Measurements from ENCODE around the gene DPF3. TPM values are rescaled to one million over a fixed set of nuclear protein-coding genes. Genes with fewer than 3 reads are reported as not detected.

The DPF3 gene
- polyA plus RNA-seq, 3 donors from 2014 or later, result 1.5 to 1.8 TPM; not detected in 1

DNA sequence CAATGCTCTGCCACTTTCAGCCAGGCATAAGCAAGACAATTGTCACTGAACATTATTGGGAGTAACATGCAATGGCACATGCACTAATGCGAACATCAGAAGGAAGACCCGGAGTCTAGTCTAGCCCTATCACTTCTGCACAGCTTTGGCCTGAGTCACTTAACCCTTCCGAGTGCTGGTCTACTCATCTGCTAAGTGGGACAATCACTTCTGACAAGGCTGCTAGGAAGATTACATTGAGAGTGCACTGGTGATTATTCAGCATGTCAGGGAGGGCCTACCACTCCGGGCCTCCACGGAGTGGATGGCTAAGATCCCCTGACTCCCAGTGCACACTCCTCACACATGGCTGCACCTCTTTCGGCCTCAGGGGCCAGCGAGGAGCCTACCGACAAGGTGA lies 240.9 kb downstream of the DPF3 start:
- Mint-ChIP-seq H3K27me3 (ENCODE audit: low read depth in 3 of 3) (peaks cover 5 to 13% (median 7%) of the 10 kb centered on the region in 3 donors), H3K4me1 (no peaks in the 10 kb centered on the region), H3K27ac (no peak overlapping the region), H3K9me3 (no peaks in the 10 kb centered on the region), H3K36me3 (peaks cover 0 to 7% (median 6%) of the 10 kb centered on the region in 3 donors), H3K4me3 (no peak overlapping the region)
- DNase-seq, result no peak

DNA sequence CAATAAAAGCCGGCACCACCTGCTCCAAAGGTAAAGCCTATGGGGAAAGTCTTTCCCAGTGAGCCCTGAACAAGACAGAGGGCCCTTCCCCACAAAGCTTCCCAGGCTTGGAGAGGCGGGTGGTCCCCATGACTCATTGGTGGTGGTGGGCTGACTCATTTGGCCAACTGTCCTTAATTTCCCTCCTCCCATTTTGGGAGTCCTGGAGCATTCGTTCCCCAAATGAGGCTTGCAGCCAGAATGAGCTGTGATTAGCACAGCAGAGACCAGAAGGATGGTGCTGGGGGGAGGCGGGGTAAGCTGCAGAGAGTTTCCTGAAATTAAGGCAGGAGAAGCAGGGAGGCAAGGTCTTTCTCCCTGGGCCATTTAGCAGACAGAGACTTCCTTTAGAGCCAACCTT lies 241.7 kb downstream of the DPF3 start:
- DNase-seq, result no peak
- no peaks in the 10 kb centered on the region for H3K4me1 Mint-ChIP-seq
- H3K9me3 Mint-ChIP-seq, result no peaks in the 10 kb centered on the region
- no peak overlapping the region for H3K27ac Mint-ChIP-seq
- peaks cover 0 to 7% (median 2%) of the 10 kb centered on the region in 3 donors for H3K36me3 Mint-ChIP-seq
- no peak overlapping the region for H3K4me3 Mint-ChIP-seq
- H3K27me3 Mint-ChIP-seq (ENCODE audit: low read depth in 3 of 3), result peaks cover 5 to 7% (median 7%) of the 10 kb centered on the region in 3 donors

DNA sequence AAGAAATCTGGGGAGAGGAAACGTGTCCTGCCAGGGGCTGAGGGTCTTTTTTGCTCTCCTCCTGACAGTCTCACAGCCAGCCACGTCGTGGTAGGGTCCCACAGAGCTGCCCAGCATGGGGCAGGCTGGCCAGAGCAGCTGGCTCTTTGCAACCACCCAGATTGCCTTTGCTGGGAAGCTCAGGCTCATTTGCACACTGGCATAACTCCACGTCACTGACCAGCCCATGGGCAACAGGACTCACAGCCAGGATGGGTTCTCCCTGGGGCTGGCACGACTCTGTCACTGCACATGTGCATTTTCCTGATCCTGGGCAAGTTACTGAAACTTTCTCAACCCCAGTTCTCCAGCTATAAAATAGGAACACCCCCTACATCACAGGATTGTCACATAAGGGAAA lies 242.2 kb downstream of the DPF3 start:
- no peaks in the 10 kb centered on the region for H3K4me1 Mint-ChIP-seq
- DNase-seq, result no peak
- H3K36me3 Mint-ChIP-seq, result peaks cover 0 to 7% (median 2%) of the 10 kb centered on the region in 3 donors
- no peak overlapping the region for H3K4me3 Mint-ChIP-seq
- H3K27ac Mint-ChIP-seq, result no peak overlapping the region
- H3K9me3 Mint-ChIP-seq, result no peaks in the 10 kb centered on the region
- peaks cover 3 to 7% (median 3%) of the 10 kb centered on the region in 3 donors for H3K27me3 Mint-ChIP-seq (ENCODE audit: low read depth in 3 of 3)

DNA sequence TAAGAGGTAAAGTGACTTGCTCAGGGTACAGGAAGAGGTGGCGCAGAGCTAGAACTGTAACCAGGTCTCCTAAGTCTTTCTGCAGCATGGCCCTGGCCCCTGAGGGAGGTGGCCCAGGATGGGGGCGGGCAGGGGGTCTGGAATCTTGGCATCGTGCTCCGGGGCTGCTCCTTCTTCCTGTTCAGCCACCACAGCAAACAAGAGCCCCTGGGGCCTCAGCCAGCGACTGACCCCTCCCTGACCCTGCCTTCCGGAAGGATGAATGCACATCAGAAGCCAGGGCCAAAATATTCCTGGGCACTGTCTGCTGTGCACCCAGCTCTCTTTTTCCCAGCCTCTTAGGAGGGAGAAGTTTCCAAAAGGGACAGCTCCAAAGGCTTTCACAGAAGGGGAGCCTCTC lies 242.8 kb downstream of the DPF3 start:
- H3K9me3 Mint-ChIP-seq, result no peaks in the 10 kb centered on the region
- no peaks in the 10 kb centered on the region for H3K4me1 Mint-ChIP-seq
- H3K4me3 Mint-ChIP-seq, result no peak overlapping the region
- H3K27ac Mint-ChIP-seq, result no peak overlapping the region
- DNase-seq, result no peak
- peaks cover 0 to 7% (median 2%) of the 10 kb centered on the region in 3 donors for H3K36me3 Mint-ChIP-seq
- peaks cover 3 to 9% (median 3%) of the 10 kb centered on the region in 3 donors for H3K27me3 Mint-ChIP-seq (ENCODE audit: low read depth in 3 of 3)

DNA sequence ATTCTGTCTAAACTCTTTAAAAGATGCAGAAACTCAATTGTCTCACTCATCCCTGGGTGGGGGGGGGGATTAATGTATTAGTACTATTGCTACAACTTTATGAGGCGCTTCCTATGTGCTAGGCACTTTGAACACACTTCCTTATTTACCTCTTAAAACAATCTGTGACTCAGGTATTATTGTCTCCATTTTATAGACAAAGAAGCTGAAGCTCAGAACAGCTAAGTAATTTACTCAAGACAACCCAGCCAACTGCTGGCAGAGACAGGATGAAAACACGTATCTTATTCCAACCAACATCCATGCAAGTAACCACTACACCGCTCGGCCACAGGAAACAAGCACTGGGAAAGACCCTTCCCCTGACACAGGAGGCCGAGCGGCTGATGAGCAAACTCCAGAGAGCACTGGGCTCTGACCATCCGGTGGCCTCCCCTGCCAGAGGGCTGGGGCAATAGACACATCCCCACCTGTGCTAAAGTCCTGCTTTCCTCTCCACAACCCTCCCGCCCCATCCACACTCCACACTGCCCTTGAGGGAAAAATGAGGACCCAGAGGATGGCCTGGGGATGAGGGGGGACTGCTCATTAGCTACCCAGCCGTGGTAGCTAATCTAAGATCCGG lies 244.2 kb downstream of the DPF3 start:
- H3K36me3 Mint-ChIP-seq, result peaks cover 0 to 7% (median 0%) of the 10 kb centered on the region in 3 donors
- DNase-seq, result no peak
- H3K4me3 Mint-ChIP-seq, result no peak overlapping the region
- peaks cover 3 to 9% (median 3%) of the 10 kb centered on the region in 3 donors for H3K27me3 Mint-ChIP-seq (ENCODE audit: low read depth in 3 of 3)
- no peaks in the 10 kb centered on the region for H3K4me1 Mint-ChIP-seq
- no peak overlapping the region for H3K27ac Mint-ChIP-seq
- no peaks in the 10 kb centered on the region for H3K9me3 Mint-ChIP-seq

DNA sequence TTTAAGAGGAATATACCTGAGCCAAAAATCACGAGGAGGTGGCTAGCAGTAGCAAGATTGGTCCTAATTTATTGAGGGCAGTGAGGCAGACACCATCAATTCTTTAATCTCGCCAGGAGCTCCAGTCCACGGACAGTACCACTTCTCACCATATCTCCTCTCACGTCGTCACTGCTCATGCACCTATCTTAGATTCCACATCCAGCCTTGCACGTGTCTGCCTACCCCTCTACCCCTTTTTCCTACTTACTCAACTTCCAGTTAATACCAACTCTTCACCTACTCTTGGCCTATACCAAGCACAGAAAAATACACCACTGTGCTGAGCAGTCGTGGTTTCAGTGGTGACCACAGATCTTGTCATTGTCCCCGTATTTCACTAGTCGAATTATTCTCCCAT lies 246.1 kb downstream of the DPF3 start:
- H3K36me3 Mint-ChIP-seq, result no peaks in the 10 kb centered on the region
- no peak for DNase-seq
- no peaks in the 10 kb centered on the region for H3K4me1 Mint-ChIP-seq
- no peak overlapping the region for H3K4me3 Mint-ChIP-seq
- H3K27ac Mint-ChIP-seq, result no peak overlapping the region
- no peaks in the 10 kb centered on the region for H3K9me3 Mint-ChIP-seq
- peaks cover 3 to 7% (median 3%) of the 10 kb centered on the region in 3 donors for H3K27me3 Mint-ChIP-seq (ENCODE audit: low read depth in 3 of 3)

DNA sequence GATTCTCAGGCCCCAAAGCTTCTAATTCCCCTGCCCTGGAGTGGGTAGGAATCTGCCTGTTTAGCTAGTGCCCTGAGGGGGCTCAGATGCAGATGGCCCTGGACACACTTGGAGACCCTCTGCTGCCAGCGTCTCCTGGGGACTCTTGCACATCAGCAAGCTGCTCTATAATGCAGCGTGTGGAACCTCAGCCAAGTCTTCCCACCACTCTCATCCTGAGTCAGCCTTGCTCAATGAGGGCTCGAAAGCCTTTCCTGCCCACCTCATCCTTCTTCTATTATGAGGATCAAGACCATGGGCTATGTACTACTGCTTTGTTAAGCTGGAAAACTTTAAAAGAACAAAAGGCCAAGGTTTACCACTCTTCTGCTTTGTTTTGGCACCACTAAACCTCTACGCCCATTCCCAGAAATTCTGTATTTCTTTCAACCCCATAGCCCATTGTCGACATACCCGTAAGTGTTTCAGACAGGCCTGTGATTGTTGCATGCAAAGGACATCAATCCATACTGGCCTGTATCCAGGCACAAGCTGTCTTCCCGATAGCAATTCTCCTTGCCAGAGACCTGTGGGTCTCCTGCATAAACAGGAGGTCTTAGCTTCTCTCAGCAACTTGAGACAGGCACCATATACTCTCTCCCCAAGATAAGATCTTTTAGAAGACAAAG lies 246.9 kb downstream of the DPF3 start:
- no peak for DNase-seq
- H3K36me3 Mint-ChIP-seq, result no peaks in the 10 kb centered on the region
- no peaks in the 10 kb centered on the region for H3K9me3 Mint-ChIP-seq
- H3K4me3 Mint-ChIP-seq, result no peak overlapping the region
- H3K27ac Mint-ChIP-seq, result no peak overlapping the region
- H3K4me1 Mint-ChIP-seq, result no peaks in the 10 kb centered on the region
- H3K27me3 Mint-ChIP-seq (ENCODE audit: low read depth in 3 of 3), result peaks cover 3 to 8% (median 3%) of the 10 kb centered on the region in 3 donors

DNA sequence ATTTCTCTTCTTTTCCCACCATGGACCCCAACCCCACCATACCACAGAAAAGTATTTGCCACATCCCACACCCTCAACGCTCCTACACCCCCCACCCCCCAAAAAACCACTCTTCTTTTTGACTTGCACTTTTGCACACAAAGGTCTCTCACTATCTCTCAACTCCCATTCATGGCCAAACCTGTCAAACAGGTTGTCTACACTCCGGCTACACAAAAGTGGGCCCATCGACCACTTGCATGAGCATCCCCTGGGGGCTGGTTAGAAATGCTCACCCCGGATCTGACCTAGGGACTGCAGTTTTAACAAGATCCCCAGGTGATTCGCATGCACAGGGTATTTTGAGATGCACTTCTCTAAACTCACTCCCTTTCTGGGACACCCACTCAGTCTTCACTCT lies 248.2 kb downstream of the DPF3 start:
- H3K27me3 Mint-ChIP-seq (ENCODE audit: low read depth in 3 of 3), result peaks cover 0 to 6% (median 3%) of the 10 kb centered on the region in 3 donors
- H3K4me3 Mint-ChIP-seq, result no peak overlapping the region
- peaks cover 0 to 3% of the 10 kb centered on the region in 2 donors for H3K4me1 Mint-ChIP-seq
- H3K36me3 Mint-ChIP-seq, result no peaks in the 10 kb centered on the region
- no peak overlapping the region for H3K27ac Mint-ChIP-seq
- DNase-seq, result no peak
- H3K9me3 Mint-ChIP-seq, result peaks cover 0 to 4% (median 0%) of the 10 kb centered on the region in 6 donors

DNA sequence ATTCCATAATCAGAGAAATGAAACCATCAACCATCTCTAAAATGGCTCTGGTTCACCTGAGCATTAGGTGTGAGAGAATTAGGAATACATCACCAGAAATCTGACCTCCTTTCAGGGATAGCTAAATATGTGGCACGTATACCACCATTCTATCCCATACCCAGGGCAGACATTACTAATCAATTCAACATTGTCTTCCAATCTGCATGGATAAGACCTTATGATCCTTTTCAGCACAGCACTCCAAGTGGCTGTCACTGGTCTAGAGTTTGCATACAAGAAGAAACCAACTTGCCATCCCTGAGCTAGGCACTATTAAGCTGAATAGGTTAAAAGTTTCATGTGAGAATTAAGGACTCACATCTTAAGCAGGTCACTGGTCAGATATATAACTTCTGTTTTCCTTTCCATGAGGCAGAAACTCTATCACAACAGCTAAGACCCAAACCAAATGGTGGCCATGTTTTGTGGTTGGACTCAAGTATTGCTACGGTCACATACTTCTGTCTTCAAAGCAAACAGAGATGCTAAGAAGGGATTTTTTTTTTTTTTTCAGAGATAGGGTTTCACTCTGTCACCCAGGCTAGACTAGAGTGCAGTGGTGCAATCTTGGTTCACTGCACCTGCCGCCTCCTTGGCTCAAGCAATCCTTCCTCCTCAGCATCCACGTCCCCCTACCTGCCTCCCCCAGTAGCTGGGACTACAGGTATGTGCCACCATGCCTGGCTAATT lies 249.0 kb downstream of the DPF3 start:
- H3K27me3 Mint-ChIP-seq (ENCODE audit: low read depth in 3 of 3), result peaks cover 0 to 6% (median 4%) of the 10 kb centered on the region in 3 donors
- no peaks in the 10 kb centered on the region for H3K36me3 Mint-ChIP-seq
- H3K27ac Mint-ChIP-seq, result no peak overlapping the region
- H3K4me3 Mint-ChIP-seq, result no peak overlapping the region
- H3K4me1 Mint-ChIP-seq, result peaks cover 0 to 5% of the 10 kb centered on the region in 2 donors
- no peak for DNase-seq
- peaks cover 0 to 7% (median 0%) of the 10 kb centered on the region in 6 donors for H3K9me3 Mint-ChIP-seq

DNA sequence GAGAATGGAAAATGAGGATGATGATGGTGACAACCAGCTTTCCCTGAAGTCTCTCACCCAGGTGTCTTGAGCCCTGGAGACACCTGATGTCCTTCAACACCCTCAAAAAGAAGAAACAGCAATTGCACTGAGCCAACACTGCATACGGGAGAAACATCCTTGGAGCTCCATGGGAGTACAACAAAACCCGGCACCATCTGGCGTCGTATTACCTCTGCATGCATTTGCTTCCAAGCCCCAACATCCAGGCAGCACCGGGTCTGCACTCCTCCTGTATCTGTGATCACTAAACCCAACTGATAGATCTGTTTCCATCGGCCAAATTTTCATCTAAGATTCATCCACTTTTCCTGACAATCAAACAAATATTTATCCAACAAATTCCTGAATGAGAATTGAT lies 249.9 kb downstream of the DPF3 start:
- no peak overlapping the region for H3K27ac Mint-ChIP-seq
- H3K4me1 Mint-ChIP-seq, result peaks cover 0 to 5% of the 10 kb centered on the region in 2 donors
- peaks cover 2 to 10% (median 4%) of the 10 kb centered on the region in 3 donors for H3K27me3 Mint-ChIP-seq (ENCODE audit: low read depth in 3 of 3)
- no peak overlapping the region for H3K4me3 Mint-ChIP-seq
- H3K9me3 Mint-ChIP-seq, result peaks cover 0 to 9% (median 3%) of the 10 kb centered on the region in 6 donors
- H3K36me3 Mint-ChIP-seq, result peaks cover 0 to 6% (median 5%) of the 10 kb centered on the region in 3 donors
- no peak for DNase-seq

DNA sequence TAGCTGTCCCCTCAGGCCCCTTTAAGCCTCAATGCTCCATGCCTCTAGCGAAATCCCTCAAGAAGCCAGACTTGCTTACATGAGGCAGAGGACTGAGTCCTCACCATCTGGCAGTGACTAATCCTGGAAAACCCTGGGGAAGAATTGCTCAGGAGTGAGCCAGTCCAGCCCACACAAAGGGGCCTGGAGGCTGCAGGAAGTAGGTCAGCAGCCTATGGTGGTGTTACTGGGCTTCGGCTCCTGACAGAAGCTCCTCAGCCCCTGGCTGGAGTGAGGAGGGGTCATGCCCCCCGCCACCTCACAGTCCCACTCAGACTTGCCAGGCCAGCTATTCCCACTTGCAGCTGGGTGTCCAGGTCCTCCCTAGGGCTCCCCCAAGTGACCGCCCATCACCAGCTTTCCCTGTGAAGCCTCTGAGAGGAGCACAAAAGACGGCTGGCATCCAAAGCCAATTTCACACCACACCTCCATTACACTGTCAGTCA lies 250.5 kb downstream of the DPF3 start:
- Mint-ChIP-seq H3K36me3 (peaks cover 0 to 6% (median 6%) of the 10 kb centered on the region in 3 donors), H3K27me3 (ENCODE audit: low read depth in 3 of 3) (peaks cover 2 to 10% (median 4%) of the 10 kb centered on the region in 3 donors), H3K4me3 (no peak overlapping the region), H3K9me3 (peaks cover 0 to 9% (median 3%) of the 10 kb centered on the region in 6 donors), H3K4me1 (peaks cover 0 to 5% of the 10 kb centered on the region in 2 donors), H3K27ac (no peak overlapping the region)
- DNase-seq, result no peak

DNA sequence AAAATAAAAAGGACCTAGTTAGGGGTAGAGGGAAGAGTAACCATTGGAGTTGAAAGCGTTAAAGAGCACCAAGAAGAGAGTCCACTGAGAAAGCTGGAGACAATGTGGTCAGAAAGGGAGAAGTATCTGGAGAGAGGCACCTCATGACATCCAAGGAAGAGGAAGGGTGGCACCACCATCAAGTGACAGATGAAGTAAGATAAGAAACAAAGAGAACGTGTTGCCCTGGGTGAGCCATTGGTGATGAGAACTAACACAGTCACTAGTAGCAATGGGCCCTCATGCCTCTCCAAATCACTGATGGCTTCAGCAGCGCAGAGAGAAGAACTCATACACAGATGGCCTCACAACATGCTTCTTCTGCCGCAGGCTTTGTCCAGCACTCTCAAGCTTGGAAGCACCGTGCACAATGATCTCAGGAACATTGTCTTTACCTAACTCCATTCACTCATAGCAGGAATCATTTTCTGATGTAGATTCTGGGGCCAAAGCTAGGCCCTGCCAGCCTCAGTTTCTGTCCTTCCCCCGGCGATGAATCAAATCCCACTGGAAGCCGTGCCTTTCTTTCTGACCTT lies 252.9 kb downstream of the DPF3 start:
- DNase-seq, result no peak
- Mint-ChIP-seq H3K27me3 (ENCODE audit: low read depth in 3 of 3) (peaks cover 4 to 8% (median 4%) of the 10 kb centered on the region in 3 donors), H3K4me3 (no peak overlapping the region), H3K27ac (no peak overlapping the region), H3K9me3 (peaks cover 0 to 9% (median 3%) of the 10 kb centered on the region in 6 donors), H3K36me3 (peaks cover 0 to 6% (median 6%) of the 10 kb centered on the region in 3 donors), H3K4me1 (peaks cover 0 to 5% of the 10 kb centered on the region in 2 donors)

DNA sequence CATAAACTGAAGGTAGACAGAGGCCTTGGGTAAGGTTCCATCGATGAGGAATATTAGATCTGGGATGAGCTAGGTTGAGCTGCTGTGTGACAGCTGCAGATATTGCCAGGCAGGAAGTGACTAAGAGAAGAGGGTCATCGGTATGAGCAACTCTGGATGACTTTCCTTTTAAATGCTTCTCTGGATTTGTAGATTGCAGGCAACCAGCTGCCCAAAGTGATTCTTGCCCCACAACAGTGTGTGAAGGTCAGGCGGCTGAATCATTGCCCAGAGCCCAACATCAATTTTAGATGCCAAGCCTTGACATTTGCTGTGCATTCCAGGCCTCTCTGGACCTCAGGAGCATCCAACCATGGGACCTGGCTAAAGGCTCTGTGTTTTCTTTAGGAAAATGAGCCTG lies 255.9 kb downstream of the DPF3 start:
- H3K9me3 Mint-ChIP-seq, result peaks cover 0 to 9% (median 3%) of the 10 kb centered on the region in 6 donors
- peaks cover 0 to 5% of the 10 kb centered on the region in 2 donors for H3K4me1 Mint-ChIP-seq
- peaks cover 0 to 6% (median 6%) of the 10 kb centered on the region in 3 donors for H3K36me3 Mint-ChIP-seq
- no peak for DNase-seq
- H3K4me3 Mint-ChIP-seq, result no peak overlapping the region
- H3K27me3 Mint-ChIP-seq (ENCODE audit: low read depth in 3 of 3), result peaks cover 10 to 11% (median 11%) of the 10 kb centered on the region in 3 donors
- no peak overlapping the region for H3K27ac Mint-ChIP-seq

Measured in immature natural killer cell (primary cell).